Mesenchymal stem cell (in vitro differentiated cells and primary cell): ENCODE data around the gene SEMA3D.

Experiments
- DNase-seq: peaks from one replicate; pipeline ENCODE4 v3.0.0-alpha.2; 2013
- H2AFZ ChIP-seq: one replicate; pipeline ENCODE4 v1.6.1; 2013; ENCODE audit warnings: low read depth, mild to moderate bottlenecking, control low read depth, inconsistent platforms, low read length, moderate library complexity
- H2AK5ac ChIP-seq: 2 replicates; pipeline ENCODE4 v1.6.1; 2013; ENCODE audit warnings: low read length, moderate library complexity, mild to moderate bottlenecking, inconsistent platforms; ENCODE audit not compliant: severe bottlenecking
- H2BK120ac ChIP-seq: one replicate; pipeline ENCODE4 v1.6.1; 2013; ENCODE audit warnings: low read depth, mild to moderate bottlenecking, inconsistent platforms, low read length, moderate library complexity
- H2BK12ac ChIP-seq, 2 experiments: one replicate each; pipeline ENCODE4 v1.6.1; 2013; ENCODE audit warnings: inconsistent platforms in 2 of 2, low read length in 2 of 2, mild to moderate bottlenecking in 2 of 2, moderate library complexity in 2 of 2, control low read depth in 1 of 2
- H2BK15ac ChIP-seq: one replicate; pipeline ENCODE4 v1.6.1; 2013; ENCODE audit warnings: mild to moderate bottlenecking, low read depth, inconsistent platforms; ENCODE audit not compliant: poor library complexity, severe bottlenecking
- H2BK5ac ChIP-seq: 2 replicates; pipeline ENCODE4 v1.6.1; 2013; ENCODE audit warnings: low read depth, mild to moderate bottlenecking, low read length, control low read depth, inconsistent platforms; ENCODE audit not compliant: poor library complexity, severe bottlenecking
- H3K14ac ChIP-seq, 2 experiments: one replicate each; pipeline ENCODE4 v1.6.1; 2013; ENCODE audit warnings: inconsistent platforms in 2 of 2, low read length in 2 of 2, control low read depth in 1 of 2, mild to moderate bottlenecking in 1 of 2, moderate library complexity in 1 of 2
- H3K18ac ChIP-seq, 2 experiments: one replicate each; pipeline ENCODE4 v1.6.1; 2013; ENCODE audit warnings: inconsistent platforms in 2 of 2, low read length in 2 of 2, control low read depth in 1 of 2, low read depth in 1 of 2, mild to moderate bottlenecking in 1 of 2
- H3K23ac ChIP-seq, 2 experiments: one replicate each; pipeline ENCODE4 v1.6.1; 2013; ENCODE audit warnings: inconsistent platforms in 2 of 2, low read length in 2 of 2, mild to moderate bottlenecking in 2 of 2, moderate library complexity in 2 of 2, control low read depth in 1 of 2
- H3K27ac ChIP-seq: 2 replicates; pipeline ENCODE4 v1.5.1; 2013; ENCODE audit warnings: mild to moderate bottlenecking, moderate library complexity, low read length, control low read depth, inconsistent platforms; ENCODE audit not compliant: poor library complexity, severe bottlenecking
- H3K27me3 ChIP-seq, 2 experiments: 2 replicates each; pipeline versions ENCODE4 v1.6.1 to v1.7.0; 2013; ENCODE audit warnings: low read length in 2 of 2, mild to moderate bottlenecking in 2 of 2, moderate library complexity in 2 of 2, control low read depth in 1 of 2, inconsistent platforms in 1 of 2; ENCODE audit not compliant: control insufficient read depth in 1 of 2, insufficient read depth in 1 of 2
- H3K36me3 ChIP-seq, 2 experiments: 2 replicates each; pipeline versions ENCODE4 v1.6.1 to v1.7.0; 2013; ENCODE audit warnings: low read length in 2 of 2, control low read depth in 1 of 2, inconsistent platforms in 1 of 2, low read depth in 1 of 2, mild to moderate bottlenecking in 1 of 2; ENCODE audit not compliant: insufficient read depth in 2 of 2, control insufficient read depth in 1 of 2
- H3K4ac ChIP-seq, 2 experiments: one replicate each; pipeline ENCODE4 v1.6.1; 2013; ENCODE audit warnings: inconsistent platforms in 2 of 2, low read length in 2 of 2, mild to moderate bottlenecking in 2 of 2, moderate library complexity in 2 of 2, control low read depth in 1 of 2, low read depth in 1 of 2
- H3K4me1 ChIP-seq: 2 replicates; pipeline ENCODE4 v1.6.1; 2013; ENCODE audit warnings: low read depth, low read length, control low read depth; ENCODE audit not compliant: control insufficient read depth, insufficient read depth
- H3K4me2 ChIP-seq: 2 replicates; pipeline ENCODE4 v1.6.1; 2013; ENCODE audit warnings: low read length, mild to moderate bottlenecking, inconsistent platforms; ENCODE audit not compliant: poor library complexity, severe bottlenecking
- H3K4me3 ChIP-seq, 2 experiments: 2 replicates each; pipeline versions ENCODE4 v1.5.1 to v1.7.0; 2013; ENCODE audit warnings: low read length in 2 of 2, mild to moderate bottlenecking in 2 of 2, control low read depth in 1 of 2, low read depth in 1 of 2; ENCODE audit not compliant: insufficient read depth in 1 of 2
- H3K79me1 ChIP-seq: replicated peaks from 2 replicates; pipeline ENCODE4 v1.6.1; 2013; ENCODE audit warnings: mild to moderate bottlenecking, control low read depth, low read length, inconsistent platforms; ENCODE audit not compliant: poor library complexity, severe bottlenecking
- H3K9ac ChIP-seq: 2 replicates; pipeline ENCODE4 v1.7.0; 2013; ENCODE audit warnings: mild to moderate bottlenecking, low read length, moderate library complexity
- H3K9me3 ChIP-seq: 2 replicates; pipeline ENCODE4 v1.7.0; 2013; ENCODE audit warnings: mild to moderate bottlenecking, low read length; ENCODE audit not compliant: control insufficient read depth
- H4K8ac ChIP-seq: one replicate; pipeline ENCODE4 v1.6.1; 2013; ENCODE audit warnings: inconsistent platforms, mild to moderate bottlenecking, low read length, moderate library complexity
- H4K91ac ChIP-seq: one replicate; pipeline ENCODE4 v1.6.1; 2013; ENCODE audit warnings: mild to moderate bottlenecking, low read length, inconsistent platforms
- WGBS: methylation state at CpG from one replicate; pipeline ENCODE4 v1.1.7; 2013; ENCODE audit warnings: mixed read lengths; 5-methylcytosine and 5-hydroxymethylcytosine counted together

Gene SEMA3D

GRCh38 chr7:85115862-85116261, 71.0 kb downstream of the SEMA3D start:
- no peak for DNase-seq
- no peak overlapping the region for H3K23ac ChIP-seq
- H3K9ac ChIP-seq, result no peak overlapping the region
- H3K4me2 ChIP-seq, result no peak overlapping the region
- H2BK12ac ChIP-seq, result no peak overlapping the region
- H3K18ac ChIP-seq, result no peak overlapping the region
- H2AK5ac ChIP-seq, result no peak overlapping the region
- H3K9me3 ChIP-seq, result no peaks in the 10 kb centered on the region
- H3K79me1 ChIP-seq, result no peaks in the 10 kb centered on the region
- H3K4me3 ChIP-seq, result no peak overlapping the region
- no peak overlapping the region for H4K8ac ChIP-seq
- no peaks in the 10 kb centered on the region for H3K4me1 ChIP-seq
- no peak overlapping the region for H3K4ac ChIP-seq
- no peak overlapping the region for H2BK5ac ChIP-seq
- H3K27me3 ChIP-seq, result no peaks in the 10 kb centered on the region
- H4K91ac ChIP-seq, result no peak overlapping the region
- no peak overlapping the region for H2BK120ac ChIP-seq
- no peak overlapping the region for H2BK15ac ChIP-seq
- H3K14ac ChIP-seq, result no peak overlapping the region
- no peak overlapping the region for H3K27ac ChIP-seq
- H2AFZ ChIP-seq, result no peak overlapping the region
- H3K36me3 ChIP-seq, result no peaks in the 10 kb centered on the region

DNA sequence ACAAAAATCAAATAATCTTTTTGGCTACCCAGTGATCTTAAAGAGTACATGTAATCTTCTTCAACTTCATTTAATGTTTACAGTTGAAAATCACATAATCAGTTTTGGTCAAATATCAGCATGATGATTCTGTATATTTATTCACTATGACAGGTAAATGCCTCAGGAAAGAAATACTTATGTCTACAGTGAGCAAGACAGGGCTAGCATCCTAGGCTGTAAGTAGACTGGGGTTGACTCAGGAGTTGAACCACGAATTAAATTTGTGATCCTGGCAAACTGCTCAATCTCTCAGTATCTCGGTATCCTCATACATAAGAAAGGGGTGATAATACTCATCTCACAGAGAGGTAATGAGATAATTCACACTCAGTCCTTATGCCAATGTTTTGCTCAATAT, 71.8 kb downstream of the SEMA3D start:
- Histone ChIP-seq H4K8ac (no peak overlapping the region), H3K79me1 (no peaks in the 10 kb centered on the region), H2BK120ac (no peak overlapping the region), H2BK15ac (no peak overlapping the region), H3K9ac (no peak overlapping the region), H3K14ac (no peak overlapping the region), H3K4me3 (no peak overlapping the region), H3K4me1 (no peaks in the 10 kb centered on the region), H3K36me3 (no peaks in the 10 kb centered on the region), H3K4ac (no peak overlapping the region), H3K18ac (no peak overlapping the region), H4K91ac (no peak overlapping the region), H2BK5ac (no peak overlapping the region), H3K27ac (no peak overlapping the region), H3K9me3 (no peaks in the 10 kb centered on the region), H2BK12ac (no peak overlapping the region), H2AFZ (no peak overlapping the region), H3K27me3 (no peaks in the 10 kb centered on the region), H3K4me2 (no peak overlapping the region), H2AK5ac (no peak overlapping the region), H3K23ac (no peak overlapping the region)
- no peak for DNase-seq
- WGBS, result no CpG with 5 or more reads among the region's 2 CpGs

- no peak for DNase-seq
- Histone ChIP-seq H2AFZ (no peak overlapping the region), H3K4ac (no peak overlapping the region), H3K23ac (no peak overlapping the region), H3K27me3 (no peaks in the 10 kb centered on the region), H3K4me3 (no peak overlapping the region), H3K9ac (no peak overlapping the region), H3K9me3 (no peaks in the 10 kb centered on the region), H2BK12ac (no peak overlapping the region), H2BK120ac (no peak overlapping the region), H2BK15ac (no peak overlapping the region), H3K18ac (no peak overlapping the region), H3K79me1 (no peaks in the 10 kb centered on the region), H4K91ac (no peak overlapping the region), H3K14ac (no peak overlapping the region), H3K27ac (no peak overlapping the region), H2BK5ac (no peak overlapping the region), H3K4me2 (no peak overlapping the region), H4K8ac (no peak overlapping the region), H2AK5ac (no peak overlapping the region), H3K4me1 (no peaks in the 10 kb centered on the region), H3K36me3 (no peaks in the 10 kb centered on the region)
- 100% methylated on average over 1 of the region's 4 CpGs for WGBS
Observed at GRCh38 chr7:85114342-85114741, 72.5 kb downstream of the SEMA3D start.

GRCh38 chr7:85111761-85112160, 75.1 kb downstream of the SEMA3D start:
- no peak overlapping the region for H2BK15ac ChIP-seq
- no peak overlapping the region for H3K14ac ChIP-seq
- no peak overlapping the region for H2BK12ac ChIP-seq
- H3K4ac ChIP-seq, result no peak overlapping the region
- WGBS, result 100% methylated on average over 1 of the region's 1 CpG
- H3K4me3 ChIP-seq, result no peak overlapping the region
- H2AK5ac ChIP-seq, result no peak overlapping the region
- no peaks in the 10 kb centered on the region for H3K27me3 ChIP-seq
- no peak overlapping the region for H2BK120ac ChIP-seq
- H2BK5ac ChIP-seq, result no peak overlapping the region
- no peak overlapping the region for H3K9ac ChIP-seq
- H4K8ac ChIP-seq, result no peak overlapping the region
- no peak overlapping the region for H4K91ac ChIP-seq
- H3K4me1 ChIP-seq, result no peaks in the 10 kb centered on the region
- H3K4me2 ChIP-seq, result no peak overlapping the region
- no peak overlapping the region for H2AFZ ChIP-seq
- no peak overlapping the region for H3K23ac ChIP-seq
- no peak overlapping the region for H3K18ac ChIP-seq
- H3K36me3 ChIP-seq, result no peaks in the 10 kb centered on the region
- DNase-seq, result peak; percentile 8
- H3K9me3 ChIP-seq, result no peaks in the 10 kb centered on the region
- H3K27ac ChIP-seq, result no peak overlapping the region
- no peaks in the 10 kb centered on the region for H3K79me1 ChIP-seq
